Erythroblast (primary cell): ENCODE measurements around the gene ROBO4.

ENCODE experiments used
- DNase-seq, 2 experiments: peaks; one replicate each; lab custom pipeline; 2025; lab: John Stamatoyannopoulos, UW
- GATA1 ChIP-seq: IDR thresholded peaks from 2 replicates; pipeline ENCODE4 v1.6.1; 2011; ENCODE audit warnings: low read depth, mild to moderate bottlenecking, control low read depth, low read length, moderate library complexity
- POLR2A ChIP-seq: IDR thresholded peaks from 2 replicates; pipeline ENCODE4 v1.6.1; 2011; ENCODE audit warnings: mild to moderate bottlenecking, low read length

ROBO4 gene

GRCh38 chr11:124878759-124879492, 18.7 kb downstream of the ROBO4 start:
- DNase-seq, result no peak
- TF ChIP-seq POLR2A (no peak), GATA1 (no peak)

GRCh38 chr11:124877910-124878758, 19.5 kb downstream of the ROBO4 start:
- no peak for TF ChIP-seq POLR2A
- no peak for TF ChIP-seq GATA1
- DNase-seq, result no peak

- no peak for DNase-seq
- TF ChIP-seq POLR2A, result no peak
- no peak for TF ChIP-seq GATA1
Observed at GRCh38 chr11:124877631-124877909, 20.1 kb downstream of the ROBO4 start.

GRCh38 chr11:124876818-124877630, 20.6 kb downstream of the ROBO4 start:
- TF ChIP-seq POLR2A (no peak), GATA1 (no peak)
- no peak for DNase-seq

GRCh38 chr11:124875943-124876817, 21.5 kb downstream of the ROBO4 start:
- no peak for TF ChIP-seq GATA1
- TF ChIP-seq POLR2A, result no peak
- DNase-seq, result peak; percentile 82 to 85

DNA sequence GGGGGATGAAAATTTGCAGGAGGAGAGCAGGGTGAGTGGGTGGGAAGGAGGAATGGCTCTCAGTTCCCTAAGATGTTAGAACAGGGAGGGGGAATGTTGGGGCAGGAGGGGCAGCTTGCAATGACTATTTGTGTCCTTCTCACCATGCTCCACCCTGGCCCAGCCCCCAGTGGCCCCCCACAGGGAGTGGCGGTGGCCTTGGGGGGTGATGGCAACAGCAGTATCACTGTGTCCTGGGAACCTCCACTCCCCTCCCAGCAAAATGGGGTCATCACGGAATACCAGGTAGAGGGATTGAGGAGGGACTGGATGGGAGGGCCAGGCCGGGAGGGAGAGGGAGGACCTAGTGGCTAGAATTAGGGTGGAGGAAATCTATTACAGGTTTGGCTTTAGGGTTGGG, 22.3 kb downstream of the ROBO4 start:
- TF ChIP-seq POLR2A, result no peak
- no peak for TF ChIP-seq GATA1
- DNase-seq, result no peak

DNA sequence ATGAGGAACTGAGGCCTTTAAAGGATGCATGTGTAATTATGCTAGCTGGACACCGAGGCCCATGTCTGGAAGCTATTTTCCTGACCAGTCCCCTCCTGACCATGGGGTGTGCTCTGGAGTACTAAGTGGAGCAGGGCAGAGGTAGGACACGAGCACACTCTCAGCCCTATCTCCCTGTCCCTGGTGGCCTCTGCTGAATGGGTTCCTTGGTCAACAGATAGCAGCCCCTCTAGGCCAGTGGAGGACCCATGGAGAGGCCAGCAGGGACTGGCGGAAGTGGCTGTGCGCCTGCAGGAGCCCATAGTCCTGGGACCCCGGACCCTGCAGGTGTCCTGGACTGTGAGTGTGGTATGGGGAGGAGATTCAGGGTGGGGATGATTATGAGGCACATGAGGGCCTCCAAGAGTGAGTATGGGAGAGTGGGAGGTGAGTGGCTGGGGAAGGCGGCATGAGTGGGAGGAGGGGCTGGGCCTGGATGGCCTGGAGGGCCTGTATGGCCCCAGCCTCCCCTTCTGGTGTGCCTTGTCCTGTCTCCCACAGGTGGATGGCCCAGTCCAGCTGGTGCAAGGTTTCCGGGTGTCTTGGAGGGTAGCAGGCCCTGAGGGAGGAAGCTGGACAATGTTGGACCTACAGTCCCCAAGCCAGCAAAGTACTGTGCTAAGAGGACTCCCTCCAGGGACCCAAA, 23.0 kb downstream of the ROBO4 start:
- no peak for DNase-seq
- TF ChIP-seq GATA1 (no peak), POLR2A (no peak)

DNA sequence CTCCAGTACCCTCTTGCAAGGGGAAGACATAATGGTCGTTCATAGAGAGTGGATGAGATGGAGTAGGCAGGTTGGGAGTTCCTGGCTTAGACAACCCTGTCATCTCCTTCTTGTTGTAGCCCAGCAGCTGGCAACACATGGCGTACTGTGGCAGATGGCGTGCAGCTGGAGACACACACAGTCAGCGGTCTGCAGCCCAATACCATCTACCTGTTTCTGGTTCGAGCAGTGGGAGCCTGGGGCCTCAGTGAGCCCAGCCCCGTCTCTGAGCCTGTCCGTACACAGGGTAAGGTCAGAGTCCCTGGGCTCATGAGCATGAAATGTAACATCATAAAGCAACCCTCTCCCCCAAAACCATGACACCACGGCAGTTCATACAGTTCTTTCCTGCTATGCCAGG, 23.7 kb downstream of the ROBO4 start:
- no peak for DNase-seq
- TF ChIP-seq POLR2A, result no peak
- TF ChIP-seq GATA1, result no peak

GRCh38 chr11:124872741-124873140, 24.9 kb downstream of the ROBO4 start:
- DNase-seq, result no peak
- TF ChIP-seq GATA1 (no peak), POLR2A (no peak)

DNA sequence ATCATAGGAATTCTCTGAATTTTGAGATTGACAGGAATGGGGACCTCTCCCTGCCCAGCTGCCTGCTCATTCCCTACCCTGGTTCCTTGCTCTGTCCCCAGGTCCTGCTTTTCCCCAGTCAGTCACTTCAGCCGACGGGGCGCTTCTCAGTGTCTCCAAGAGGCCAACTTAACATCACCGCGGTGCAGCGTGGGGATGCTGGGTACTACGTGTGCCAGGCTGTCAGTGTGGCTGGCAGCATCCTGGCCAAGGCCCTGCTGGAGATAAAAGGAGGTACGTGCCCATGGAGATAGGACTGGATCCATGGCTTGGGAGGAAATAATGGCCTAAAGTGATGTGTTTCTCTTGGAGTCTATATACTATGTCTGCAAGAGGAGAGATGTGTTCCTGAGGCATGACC, 25.4 kb downstream of the ROBO4 start:
- no peak for DNase-seq
- TF ChIP-seq GATA1 (no peak), POLR2A (no peak)

- DNase-seq, result no peak
- no peak for TF ChIP-seq POLR2A
- no peak for TF ChIP-seq GATA1
Observed at GRCh38 chr11:124870430-124870829, 27.2 kb downstream of the ROBO4 start.

GRCh38 chr11:124869856-124870387, 27.7 kb downstream of the ROBO4 start:
- no peak for DNase-seq
- no peak for TF ChIP-seq POLR2A
- TF ChIP-seq GATA1, result no peak

- no peak for DNase-seq
- no peak for TF ChIP-seq GATA1
- TF ChIP-seq POLR2A, result no peak
Observed at GRCh38 chr11:124869331-124869730, 28.3 kb downstream of the ROBO4 start.
